Erythroblast (primary cell): ENCODE data around the gene CLIC6.

Source experiments
- GATA1 ChIP-seq: IDR thresholded peaks from 2 replicates; pipeline ENCODE4 v1.6.1; 2011; ENCODE audit warnings: low read depth, mild to moderate bottlenecking, control low read depth, low read length, moderate library complexity
- POLR2A ChIP-seq: IDR thresholded peaks from 2 replicates; pipeline ENCODE4 v1.6.1; 2011; ENCODE audit warnings: mild to moderate bottlenecking, low read length

DNA sequence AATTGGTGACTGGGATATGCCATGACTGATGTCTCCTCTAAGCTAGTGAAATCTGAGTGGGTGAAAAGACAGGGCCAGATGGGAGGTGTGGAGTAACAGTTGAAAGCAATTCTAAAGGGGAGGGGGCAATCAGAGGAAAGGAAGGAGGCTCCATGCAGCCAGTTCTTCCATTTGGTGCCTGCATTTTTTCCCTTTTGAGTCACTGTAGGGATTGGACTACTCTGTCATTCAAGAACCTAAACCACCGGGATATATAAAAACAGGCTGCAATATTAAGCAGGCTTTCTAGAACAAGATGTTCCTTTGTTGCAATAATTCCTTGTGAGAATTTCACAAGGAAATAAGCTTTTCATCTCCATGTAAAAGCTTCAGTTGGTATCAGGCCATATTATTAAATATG lies 18.3 kb downstream of the CLIC6 start:
- TF ChIP-seq POLR2A (no peak), GATA1 (no peak)
